WTC11 (cell line): ENCODE data around the gene LYPD6.

ENCODE experiments used
- CREB1 ChIP-seq: sonication (generic); formaldehyde crosslinking; IDR thresholded peaks from 2 replicates; pipeline ENCODE4 v1.8.0; 2023; ENCODE audit warnings: mild to moderate bottlenecking, missing genetic modification reagents
- CTCF ChIP-seq: fragments of 200-600 bp; IDR thresholded peaks from 2 replicates; pipeline ENCODE4 v1.8.0; 2022; ENCODE audit warnings: antibody characterized with exemption
- E2F1 ChIP-seq: sonication (generic); formaldehyde crosslinking; IDR thresholded peaks from 2 replicates; pipeline ENCODE4 v1.8.0; 2022; ENCODE audit warnings: mild to moderate bottlenecking, missing genetic modification reagents
- E2F5 ChIP-seq: sonication (generic); formaldehyde crosslinking; IDR thresholded peaks from 2 replicates; pipeline ENCODE4 v1.8.1; 2022; ENCODE audit warnings: mild to moderate bottlenecking, moderate library complexity, missing genetic modification reagents
- SP1 ChIP-seq: sonication (generic); formaldehyde crosslinking; conservative IDR thresholded peaks from 2 replicates; pipeline ENCODE4 v1.8.1; 2022; ENCODE audit warnings: missing genetic modification reagents

DNA sequence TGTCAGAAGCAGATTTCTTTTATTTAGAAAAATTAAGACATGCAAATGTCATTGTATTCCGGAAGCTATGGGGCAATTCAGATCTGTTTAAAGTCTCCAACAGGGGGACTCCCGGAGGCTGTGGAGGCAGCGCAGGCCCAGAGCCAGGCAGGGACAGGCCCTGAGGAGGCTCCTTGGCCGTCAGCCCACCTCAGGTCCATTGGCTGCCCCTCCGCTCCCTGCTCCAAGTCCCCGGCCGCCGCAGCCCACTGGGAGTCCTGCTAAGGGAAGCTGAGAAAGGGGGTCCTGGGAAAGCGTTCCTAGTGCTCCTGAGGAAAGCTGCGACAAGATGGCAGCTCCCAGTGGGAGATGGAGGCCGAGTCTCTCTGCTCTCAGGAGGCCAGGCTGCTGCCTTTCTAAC lies 20.0 kb upstream of the LYPD6 start:
- TF ChIP-seq SP1 (CRISPR knock-in tag) = no peak
- no peak for TF ChIP-seq E2F1 (CRISPR knock-in tag)
- no peak for TF ChIP-seq CREB1 (CRISPR knock-in tag)
- TF ChIP-seq E2F5 (CRISPR knock-in tag) = no peak
- TF ChIP-seq CTCF = no peak
